PC-9 (cell line): ENCODE data around the gene PAIP2B. TPM values are rescaled to one million over a fixed set of nuclear protein-coding genes. Genes with fewer than 3 reads are reported as not detected.

ENCODE experiments used
- Bru-seq: library from RNA; stranded (reverse); fragments of 400-500 nt; gene quantifications from one replicate; lab custom pipeline; 2021; lab: Mats Ljungman, UMichigan
- BruChase-seq, 2 experiments: library from RNA; stranded (reverse); fragments of 400-500 nt; gene quantifications; one replicate each; lab custom pipeline; 2021; lab: Mats Ljungman, UMichigan
- BruUV-seq: library from RNA; stranded (reverse); fragments of 400-500 nt; replicated peaks from 2 replicates; lab custom pipeline; 2021; lab: Mats Ljungman, UMichigan
- CTCF ChIA-PET: fragments of 300-600 bp; sonication (Branson Sonifier 250); formaldehyde crosslinking; loops from one replicate; lab custom pipeline; 2022; ENCODE audit warnings: antibody characterized with exemption; lab: Charles Lee
- POLR2A ChIA-PET: fragments of 300-600 bp; sonication (Branson Sonifier 250); formaldehyde crosslinking; loops from one replicate; lab custom pipeline; 2022; ENCODE audit warnings: antibody characterized with exemption; ENCODE audit not compliant: unreplicated experiment; lab: Charles Lee
- DNase-seq, 2 experiments: peaks; one replicate each; pipeline versions ENCODE4 v3.0.0 to v3.0.0-alpha.2; 2015 to 2022; ENCODE audit warnings: mixed read lengths in 1 of 2
- H2AFZ ChIP-seq: fragments of 200-600 bp; sonication (generic); 2 replicates; pipeline ENCODE4 v1.8.1; 2017; ENCODE audit warnings: antibody characterized with exemption
- H3F3A ChIP-seq: fragments of 200-600 bp; sonication (generic); 2 replicates; pipeline ENCODE4 v1.8.1; 2017; ENCODE audit warnings: antibody characterized with exemption, mild to moderate bottlenecking, low read depth; ENCODE audit not compliant: insufficient read depth
- H3K27ac ChIP-seq: fragments of 200-600 bp; sonication (generic); 2 replicates; pipeline ENCODE4 v1.6.1; 2016; ENCODE audit warnings: mixed run types
- H3K27me3 ChIP-seq: fragments of 200-600 bp; sonication (generic); 2 replicates; pipeline ENCODE4 v1.6.1; 2016; ENCODE audit warnings: low read depth, mixed run types; ENCODE audit not compliant: insufficient read depth
- H3K36me3 ChIP-seq: fragments of 200-600 bp; sonication (generic); 2 replicates; pipeline ENCODE4 v1.6.1; 2016; ENCODE audit warnings: low read depth, mixed run types
- H3K4me1 ChIP-seq: fragments of 200-600 bp; sonication (generic); replicated peaks from 2 replicates; pipeline ENCODE4 v1.6.1; 2016; ENCODE audit warnings: mixed run types; ENCODE audit not compliant: insufficient read depth
- H3K4me2 ChIP-seq: fragments of 200-600 bp; sonication (generic); 2 replicates; pipeline ENCODE4 v1.6.1; 2017; ENCODE audit warnings: mixed run types
- H3K4me3 ChIP-seq: fragments of 200-600 bp; sonication (generic); 2 replicates; pipeline ENCODE4 v1.6.1; 2016; ENCODE audit warnings: mixed run types
- H3K79me2 ChIP-seq: fragments of 200-600 bp; sonication (generic); 2 replicates; pipeline ENCODE4 v1.6.1; 2017; ENCODE audit warnings: low read depth, mixed run types
- H3K9me2 ChIP-seq: fragments of 200-600 bp; sonication (generic); 2 replicates; pipeline ENCODE4 v1.8.1; 2017; ENCODE audit warnings: mild to moderate bottlenecking; ENCODE audit not compliant: insufficient read depth
- H3K9me3 ChIP-seq: fragments of 200-600 bp; sonication (generic); 2 replicates; pipeline ENCODE4 v1.8.1; 2016; ENCODE audit warnings: low read depth; ENCODE audit not compliant: insufficient read depth
- H4K20me1 ChIP-seq: fragments of 200-600 bp; sonication (generic); 2 replicates; pipeline ENCODE4 v1.8.1; 2017; ENCODE audit not compliant: insufficient read depth
- CTCF ChIP-seq: fragments of 200-600 bp; sonication (generic); conservative IDR thresholded peaks from 2 replicates; pipeline ENCODE4 v1.6.1; 2017; ENCODE audit warnings: mixed run types, antibody characterized with exemption, mild to moderate bottlenecking, moderate library complexity
- EZH2 ChIP-seq: fragments of 200-600 bp; sonication (generic); IDR thresholded peaks from 2 replicates; pipeline ENCODE4 v1.8.0; 2017; ENCODE audit warnings: antibody characterized with exemption, low read depth
- intact Hi-C: fragments of 100-400 bp; cut with micrococcal nuclease; formaldehyde crosslinking; loops from one replicate; pipeline ENCODE4 v1.10.0; 2022; ENCODE audit not compliant: unreplicated experiment
- long read RNA-seq: library from polyadenylated mRNA; stranded (forward); transcript quantifications from one replicate; pipeline ENCODE4 v2.0.0, GENCODE V29; 2022
- total RNA-seq: library from RNA; stranded (reverse); gene quantifications from 2 replicates; pipeline ENCODE4 v1.2.3, GENCODE V29; 2021

Gene PAIP2B
- total RNA-seq (5.4 and 6.1 TPM in 2 replicates), Bru-seq, nascent RNA (percentile 42 among the genes with signal in this experiment), BruChase-seq, experiment 1, labeled RNA remaining after a 2-hour chase (percentile 40 among the genes with signal in this experiment), BruChase-seq, experiment 2, labeled RNA remaining after a 6-hour chase (percentile 53 among the genes with signal in this experiment)
- long read RNA-seq, full-length matches to known transcripts, result 2 of 7 reads
- long read RNA-seq, partial matches to known transcripts, result 3 of 7 reads
- long read RNA-seq, other reads (novel, unspliced or antisense), result 2 of 7 reads

- Histone ChIP-seq H3K4me1 (peaks cover 10% of the 10 kb centered on the region), H3K9me2 (no peaks in the 10 kb centered on the region), H3K4me3 (peak within 1 kb of the TSS; percentile 69), H3K9me3 (no peaks in the 10 kb centered on the region), H3K36me3 (no peaks in the 10 kb centered on the region), H2AFZ (peak within 1 kb of the TSS; percentile 84), H3K4me2 (peak within 1 kb of the TSS; percentile 89), H4K20me1 (no peaks in the 10 kb centered on the region), H3K27ac (no peak within 1 kb of the TSS), H3K79me2 (no peaks in the 10 kb centered on the region), H3K27me3 (no peaks in the 10 kb centered on the region), H3F3A (no peaks in the 10 kb centered on the region)
- ChIA-PET POLR2A (interaction anchor here (0.6 to 0.7 kb wide), 6 partner anchors 101 to 777 kb away, joined by 3 to 8 read pairs (median 4); partner anchors contain the start of genes ATP6V1B1 and ZNF638), CTCF (interaction anchor here (0.7 to 1.1 kb wide), 5 partner anchors 36 to 881 kb away, joined by 4 to 9 read pairs (median 6); partner anchors contain the start of gene ZNF638)
- 0 out of 2 replicates have a peak, but pooled peaks have one; percentile 2 for TF ChIP-seq CTCF
- TF ChIP-seq EZH2, result no peak
- BruUV-seq, result no TSS peak
- intact Hi-C loops, result loop anchor here (2.0 to 10.0 kb wide), 2 partner anchors 50 to 108 kb away; partner anchors contain the start of gene ZNF638
- peak; percentile 98 to 100 for DNase-seq
Observed at GRCh38 chr2:71226965-71227560, at the start of gene PAIP2B. Gene PAIP2B, minus strand, starts transcription at chr2:71227103. Its CDS starts 24,514 bp downstream, at chr2:71202589.

GRCh38 chr2:71275939-71276310 is 49.0 kb upstream of the PAIP2B start:
- CTCF ChIA-PET, result no interaction called here
- DNase-seq, result peak in 1 of 2 experiments; percentile 10
- TF ChIP-seq CTCF (no peak), EZH2 (no peak)
- intact Hi-C loops, result loop anchor here (2.0 kb wide), 1 partner anchor 49 kb away; the partner anchor contains the start of gene PAIP2B
- Histone ChIP-seq H3K4me2 (peak overlapping the region; percentile 89), H3K4me3 (peak overlapping the region; percentile 62), H4K20me1 (no peaks in the 10 kb centered on the region), H3K27me3 (no peaks in the 10 kb centered on the region), H3F3A (peaks cover 8% of the 10 kb centered on the region; the same call in 1 of the 2 replicates), H3K79me2 (0 out of 2 replicates have a peak, but pooled peaks cover 5% of the 10 kb centered on the region), H3K4me1 (peaks cover 16% of the 10 kb centered on the region), H3K36me3 (no peaks in the 10 kb centered on the region), H3K9me3 (no peaks in the 10 kb centered on the region), H3K9me2 (no peaks in the 10 kb centered on the region), H2AFZ (peak overlapping the region; percentile 96), H3K27ac (no peak overlapping the region)
- BruUV-seq, result no TSS peak
- POLR2A ChIA-PET, result no interaction called here

- no TSS peak for BruUV-seq
- intact Hi-C loops, result no loop called here
Observed at GRCh38 chr2:71269511-71270090, 42.7 kb upstream of the PAIP2B start.

More at GRCh38 chr2:71269511-71270090, 42.7 kb upstream of the PAIP2B start:
- Histone ChIP-seq H3K27ac (no peak overlapping the region), H2AFZ (no peak overlapping the region), H3K4me1 (no peaks in the 10 kb centered on the region), H3K4me2 (no peak overlapping the region), H4K20me1 (no peaks in the 10 kb centered on the region), H3K4me3 (no peak overlapping the region), H3F3A (no peaks in the 10 kb centered on the region), H3K9me3 (no peaks in the 10 kb centered on the region), H3K79me2 (no peaks in the 10 kb centered on the region), H3K27me3 (no peaks in the 10 kb centered on the region), H3K9me2 (no peaks in the 10 kb centered on the region), H3K36me3 (no peaks in the 10 kb centered on the region)
- DNase-seq, result no peak
- TF ChIP-seq CTCF, result no peak
- TF ChIP-seq EZH2, result no peak
- CTCF ChIA-PET, result no interaction called here
- POLR2A ChIA-PET, result no interaction called here
